HG03342 (cell line): ENCODE measurements around the gene FOXO6.

Source experiments
- ATAC-seq: cut with Tn5 transposase; IDR thresholded peaks from one replicate; pipeline ENCODE4 v1.9.1; 2021; ENCODE audit warnings: mild to moderate bottlenecking, moderate library complexity; ENCODE audit not compliant: unreplicated experiment

The FOXO6 gene

DNA sequence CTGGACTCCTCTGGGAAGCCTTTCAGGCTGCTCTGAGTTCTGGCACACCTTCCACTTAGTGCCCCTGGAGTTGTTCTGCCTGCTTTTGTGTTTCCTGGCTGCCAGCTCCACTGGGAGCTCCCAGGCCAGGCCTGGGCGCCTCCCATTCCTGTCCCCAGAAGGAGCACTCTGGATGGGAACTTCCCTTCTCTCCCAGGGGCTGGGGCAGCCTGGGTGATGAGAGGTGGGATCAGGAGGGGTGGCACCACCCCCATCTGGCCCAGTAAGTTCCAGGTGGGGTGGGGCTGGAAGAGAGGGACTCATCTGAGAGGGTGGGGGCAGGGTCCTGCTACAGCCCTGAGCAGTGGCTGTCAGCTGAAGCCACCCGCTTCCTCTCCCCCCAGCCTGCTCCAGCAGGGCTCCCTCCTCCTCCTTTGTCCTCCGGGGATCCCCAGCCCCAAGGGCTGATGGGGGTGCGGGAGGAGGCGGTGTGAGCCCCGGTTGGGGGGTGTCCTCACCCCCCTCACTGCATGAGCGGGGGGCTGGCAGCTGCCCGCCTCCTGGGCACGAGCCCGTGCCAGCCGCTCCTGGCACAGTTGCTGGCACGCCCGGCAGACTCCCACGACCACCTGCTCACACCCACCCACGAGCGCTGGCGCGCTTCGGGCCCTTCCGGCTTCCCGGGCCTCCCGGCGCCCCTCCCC is 4.7 kb downstream of the FOXO6 start:
- ATAC-seq: no peak

DNA sequence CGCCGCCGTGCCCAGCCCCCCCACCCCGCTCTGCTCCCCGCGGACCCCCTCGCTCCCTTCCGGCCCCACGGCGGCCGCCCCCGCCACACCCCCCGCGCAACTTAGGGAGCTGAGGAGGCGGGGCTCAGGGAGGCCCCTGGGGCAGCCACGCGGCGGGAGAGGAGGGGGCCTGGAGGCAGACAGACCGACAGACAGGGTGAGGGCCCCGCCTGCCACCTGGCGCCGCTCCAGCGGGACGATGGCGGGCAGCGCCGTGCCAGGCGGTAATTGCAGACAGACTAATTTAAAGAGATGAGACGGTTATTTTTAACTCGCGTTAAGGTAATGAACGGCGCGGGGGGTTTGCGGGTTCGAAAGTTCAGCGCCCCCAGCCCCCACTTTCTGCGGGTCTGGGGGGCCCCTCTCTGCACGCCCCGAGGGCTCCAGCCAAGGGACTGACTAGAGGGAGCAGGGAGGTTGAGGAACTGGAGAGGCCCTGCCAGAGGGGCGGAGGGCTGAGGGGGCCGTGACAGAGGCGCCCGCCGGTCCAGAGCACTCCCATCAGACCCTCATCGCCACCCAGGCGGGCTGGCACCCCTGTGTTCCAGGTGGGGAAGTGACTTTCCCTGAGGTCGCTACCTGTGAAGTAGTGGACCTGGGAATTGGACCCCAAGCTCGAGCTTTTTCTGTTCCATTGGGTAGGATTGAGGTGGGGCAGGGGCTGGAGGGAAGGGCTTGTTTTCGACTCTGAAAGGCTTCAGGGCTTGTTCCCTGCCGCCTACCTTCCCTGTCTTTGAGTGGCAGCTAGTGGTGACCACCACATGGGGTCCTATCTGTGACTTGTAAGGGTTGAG is 5.4 kb downstream of the FOXO6 start:
- ATAC-seq: no peak

GRCh38 chr1:41367288-41367642 is 6.0 kb downstream of the FOXO6 start:
- ATAC-seq: no peak

- ATAC-seq: no peak
These were observed 7.1 kb downstream of the FOXO6 start for GRCh38 chr1:41368366-41368765.

GRCh38 chr1:41368801-41369200 is 7.6 kb downstream of the FOXO6 start:
- ATAC-seq: no peak

- no peak for ATAC-seq
These were observed 8.3 kb downstream of the FOXO6 start for GRCh38 chr1:41369531-41369930.

- no peak for ATAC-seq
These were observed 9.0 kb downstream of the FOXO6 start for GRCh38 chr1:41370225-41370624.

DNA sequence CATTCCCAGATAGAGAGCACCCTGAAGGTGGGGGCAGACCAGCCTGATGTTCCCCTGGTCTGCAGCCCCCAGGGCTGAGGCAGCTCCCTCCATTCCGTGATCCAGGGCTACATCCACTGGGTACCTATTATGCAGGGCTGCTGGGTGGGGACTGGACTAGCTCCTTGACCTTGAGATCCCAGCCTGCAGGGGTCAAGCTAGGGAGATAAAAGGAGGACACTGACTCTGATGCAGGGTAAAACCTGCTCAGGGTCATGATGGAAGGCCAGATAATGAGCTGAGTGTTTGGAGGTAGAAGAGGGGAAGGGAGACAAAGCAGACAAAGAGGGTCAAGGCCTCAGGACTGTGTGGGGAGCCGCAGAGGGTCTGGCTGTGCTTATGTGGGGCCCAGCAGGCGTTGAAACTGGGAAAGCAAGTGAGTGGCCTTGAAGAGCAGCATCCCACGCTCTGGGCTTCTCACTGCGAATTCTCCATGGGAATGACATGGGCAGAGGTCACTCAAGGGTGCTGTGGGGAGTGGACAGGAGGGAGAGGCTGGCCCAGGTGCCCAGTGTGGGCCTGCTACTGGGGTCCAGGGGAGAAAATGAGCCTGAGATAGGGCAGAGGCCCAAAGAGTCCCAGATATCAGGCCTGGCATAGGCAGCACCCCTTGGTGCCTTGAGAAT is 9.7 kb downstream of the FOXO6 start:
- ATAC-seq: no peak

- ATAC-seq: no peak
These were observed 10.7 kb downstream of the FOXO6 start for GRCh38 chr1:41371630-41372599.

DNA sequence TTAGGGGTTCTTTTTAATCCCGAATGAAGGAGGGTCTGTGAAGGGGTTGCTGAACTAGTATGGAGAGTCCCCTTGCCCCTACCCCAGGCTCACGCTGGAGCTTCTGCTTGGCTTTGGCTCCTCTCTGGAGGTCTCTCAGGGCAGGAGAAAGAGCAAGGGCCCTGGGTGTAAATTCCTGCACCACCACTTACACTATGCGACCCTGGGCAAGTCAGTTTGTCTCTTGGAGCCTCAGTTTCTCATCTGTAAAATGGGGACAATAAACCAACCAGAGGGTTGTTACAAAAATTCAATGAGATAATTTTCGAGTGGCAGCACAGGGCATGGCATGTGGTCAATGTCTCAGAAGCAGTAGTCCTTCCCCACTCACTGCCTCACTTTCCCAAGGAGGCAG is 11.4 kb downstream of the FOXO6 start:
- no peak for ATAC-seq

- ATAC-seq: no peak
These were observed 12.1 kb downstream of the FOXO6 start for GRCh38 chr1:41373373-41373772.

DNA sequence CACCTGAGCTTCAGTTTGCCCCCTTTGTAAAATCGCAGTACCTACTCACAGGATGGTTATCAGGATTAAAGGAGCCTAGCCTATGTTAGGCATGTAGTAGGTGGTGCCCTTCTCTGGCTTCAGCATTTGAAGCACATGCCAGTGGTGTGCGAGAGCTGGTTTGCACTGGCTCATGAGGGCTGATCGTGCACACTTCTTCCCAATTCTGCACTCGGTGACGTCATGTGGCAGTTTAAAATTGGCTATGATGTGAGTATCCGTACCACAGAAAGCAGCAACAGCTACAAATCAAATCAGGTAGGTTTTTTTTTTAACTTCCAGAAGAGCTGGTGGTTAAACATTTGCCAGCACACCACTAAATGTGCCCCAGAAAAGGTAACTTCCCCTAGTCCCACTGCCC is 13.5 kb downstream of the FOXO6 start:
- no peak for ATAC-seq

DNA sequence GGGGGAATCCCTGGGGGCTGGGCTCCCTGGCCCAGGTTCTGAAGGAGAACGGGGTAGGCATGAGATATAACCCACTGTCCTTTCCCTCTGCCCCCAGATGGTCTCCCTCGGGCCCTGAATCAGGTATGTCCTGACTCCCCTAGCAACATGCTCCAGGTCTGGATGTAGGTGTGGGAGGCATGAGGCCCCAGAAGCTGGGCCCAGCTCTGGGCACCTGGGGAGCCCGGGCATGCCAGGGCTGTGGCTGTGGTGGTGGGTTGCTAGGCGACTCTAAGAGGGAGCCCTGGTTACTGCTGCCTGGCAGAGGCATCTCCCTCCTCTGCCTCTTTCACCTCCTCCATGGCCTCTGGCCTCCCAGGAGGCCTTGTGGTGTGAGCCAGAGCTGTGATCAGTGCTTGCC is 16.2 kb downstream of the FOXO6 start:
- no peak for ATAC-seq

GRCh38 chr1:41378222-41378621 is 17.0 kb downstream of the FOXO6 start:
- no peak for ATAC-seq

DNA sequence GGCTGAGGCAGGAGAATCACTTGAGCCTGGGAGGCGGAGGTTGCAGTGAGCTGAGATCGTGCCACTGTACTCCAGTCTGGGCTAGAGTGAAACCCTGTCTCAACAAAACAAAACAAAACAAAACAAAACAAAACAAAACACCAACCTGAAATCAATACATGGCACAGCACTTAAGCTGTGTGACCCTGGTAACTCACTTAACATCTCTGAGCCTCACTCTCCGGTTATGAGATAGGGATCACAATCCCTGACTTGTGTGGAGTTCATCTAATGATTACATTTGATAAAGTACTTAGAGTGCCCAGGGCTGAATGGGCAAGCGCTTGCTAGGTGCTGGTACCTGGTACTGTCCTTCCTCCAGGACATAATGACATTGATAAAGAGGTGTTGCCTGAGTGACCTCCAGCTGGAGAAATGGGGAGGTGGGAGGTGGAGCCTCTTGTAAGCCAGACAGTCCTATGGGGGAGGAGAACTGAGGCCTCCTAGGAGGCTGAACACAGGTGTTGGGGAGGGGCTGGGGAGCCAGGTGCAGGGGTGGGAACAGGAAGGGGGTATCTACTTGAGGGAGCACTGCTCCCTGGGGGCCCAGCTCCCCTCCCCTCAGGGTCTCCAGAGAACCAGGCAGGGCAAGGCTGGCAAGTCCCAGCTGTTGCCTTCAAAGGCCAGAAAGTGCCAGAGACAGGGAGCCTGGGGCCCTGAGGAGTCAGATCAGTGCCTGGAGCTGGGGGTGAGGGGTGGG is 17.9 kb downstream of the FOXO6 start:
- no peak for ATAC-seq

DNA sequence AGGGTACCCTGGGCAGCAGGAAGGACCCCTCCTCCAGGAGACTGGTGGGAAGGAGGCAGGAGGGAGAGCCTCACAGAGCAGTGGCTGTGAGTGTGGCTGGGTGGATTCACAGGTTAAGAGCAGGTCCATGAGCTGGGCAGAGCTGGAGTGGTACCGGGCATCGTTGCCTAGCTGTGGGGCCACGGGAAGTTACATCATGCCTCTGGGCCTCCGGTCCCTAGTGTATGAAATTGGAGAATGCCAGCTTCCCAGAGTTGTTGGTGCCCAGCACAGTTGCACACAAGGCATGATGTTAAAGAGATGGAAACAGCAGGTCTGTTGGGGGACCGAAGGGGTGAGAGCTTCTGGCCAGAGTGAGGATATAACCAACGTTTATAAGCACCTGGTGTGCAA is 18.5 kb downstream of the FOXO6 start:
- no peak for ATAC-seq

DNA sequence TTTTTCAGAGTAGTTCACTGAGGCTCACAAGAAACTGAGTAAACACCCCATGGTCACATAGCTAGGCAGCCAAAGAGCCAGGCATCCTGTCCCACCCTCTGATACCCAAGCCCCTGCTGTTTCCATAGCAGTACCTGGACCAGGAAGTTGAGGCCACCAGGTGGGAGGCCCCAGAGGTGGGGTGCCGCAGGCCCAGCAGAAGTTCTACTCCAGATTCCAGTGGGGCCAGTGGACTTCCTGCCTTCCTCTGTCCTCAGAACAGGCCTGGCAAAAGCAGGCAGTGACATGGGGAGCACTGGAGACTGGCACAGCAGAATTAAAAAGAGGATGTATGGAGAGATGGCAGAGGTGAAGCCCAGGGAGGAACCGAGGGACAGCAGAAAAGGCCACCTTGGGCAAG is 19.0 kb downstream of the FOXO6 start:
- ATAC-seq: no peak

GRCh38 chr1:41380979-41381691 is 19.9 kb downstream of the FOXO6 start:
- ATAC-seq: no peak

DNA sequence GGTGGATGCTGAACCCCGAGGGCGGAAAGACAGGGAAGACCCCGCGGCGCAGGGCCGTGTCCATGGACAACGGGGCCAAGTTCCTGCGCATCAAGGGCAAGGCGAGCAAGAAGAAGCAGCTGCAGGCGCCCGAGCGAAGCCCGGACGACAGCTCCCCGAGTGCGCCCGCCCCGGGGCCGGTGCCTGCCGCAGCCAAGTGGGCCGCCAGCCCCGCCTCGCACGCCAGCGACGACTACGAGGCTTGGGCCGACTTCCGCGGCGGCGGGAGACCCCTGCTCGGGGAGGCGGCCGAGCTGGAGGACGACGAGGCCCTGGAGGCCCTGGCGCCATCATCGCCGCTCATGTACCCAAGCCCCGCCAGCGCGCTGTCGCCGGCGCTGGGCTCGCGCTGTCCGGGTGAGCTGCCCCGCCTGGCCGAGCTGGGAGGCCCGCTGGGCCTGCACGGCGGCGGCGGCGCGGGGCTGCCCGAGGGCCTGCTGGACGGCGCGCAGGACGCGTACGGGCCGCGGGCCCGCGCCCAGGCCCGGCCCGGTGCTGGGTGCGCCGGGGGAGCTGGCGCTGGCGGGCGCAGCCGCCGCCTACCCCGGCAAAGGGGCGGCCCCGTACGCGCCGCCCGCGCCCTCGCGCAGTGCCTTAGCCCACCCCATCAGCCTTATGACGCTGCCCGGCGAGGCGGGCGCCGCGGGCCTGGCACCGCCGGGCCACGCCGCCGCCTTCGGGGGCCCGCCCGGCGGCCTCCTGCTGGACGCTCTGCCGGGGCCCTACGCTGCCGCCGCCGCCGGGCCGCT is 20.7 kb downstream of the FOXO6 start:
- ATAC-seq: no peak
